ENCODE results near the gene SLC25A11. TPM values are rescaled to one million over a fixed set of nuclear protein-coding genes. Genes with fewer than 3 reads are reported as not detected.

SLC25A11 gene
- total and polyA plus RNA-seq, 4 experiments from 2014 or later = 43.5 to 101 (median 52.3) TPM

DNA sequence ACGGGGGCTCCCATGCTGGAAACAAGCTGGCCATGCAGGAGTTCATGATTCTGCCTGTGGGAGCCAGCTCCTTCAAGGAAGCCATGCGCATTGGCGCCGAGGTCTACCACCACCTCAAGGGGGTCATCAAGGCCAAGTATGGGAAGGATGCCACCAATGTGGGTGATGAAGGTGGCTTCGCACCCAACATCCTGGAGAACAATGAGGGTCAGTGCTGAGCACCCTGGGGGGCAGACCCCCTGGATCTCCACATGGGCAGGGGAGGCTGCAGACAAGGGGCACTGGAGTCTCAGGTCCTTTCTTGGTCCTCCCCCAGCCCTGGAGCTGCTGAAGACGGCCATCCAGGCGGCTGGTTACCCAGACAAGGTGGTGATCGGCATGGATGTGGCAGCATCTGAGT, 15.2 kb upstream of the SLC25A11 start:
- no peak overlapping the region for H3K4me3 Mint-ChIP-seq
- H3K4me3 ChIP-seq (ENCODE audit: low read length in 2 of 2) = no peak overlapping the region
- H3K9me3 Mint-ChIP-seq = no peaks in the 10 kb centered on the region
- H3K27me3 Mint-ChIP-seq = no peaks in the 10 kb centered on the region
- intact Hi-C loops (cut with micrococcal nuclease) = no loop called here
- no peaks in the 10 kb centered on the region for H3K9me3 ChIP-seq (ENCODE audit: control insufficient read depth in 1 of 2, low read length in 2 of 2)
- no peak for DNase-seq
- peaks cover 10% of the 10 kb centered on the region for H3K36me3 ChIP-seq (ENCODE audit: insufficient read depth, low read length)
- peaks cover 2 to 8% of the 10 kb centered on the region in 2 donors for H3K36me3 Mint-ChIP-seq
- H3K4me1 Mint-ChIP-seq = peaks cover 6 to 32% (median 17%) of the 10 kb centered on the region in 4 donors
- peaks cover 13% of the 10 kb centered on the region for H3K4me1 ChIP-seq (ENCODE audit: insufficient read depth, low read length)
- H3K27ac Mint-ChIP-seq = no peak overlapping the region
- no peaks in the 10 kb centered on the region for H3K27me3 ChIP-seq (ENCODE audit: insufficient read depth, low read length)
- POLR2A ChIA-PET (ENCODE audit: partially characterized antibody) = interaction anchor here (1.2 to 27.9 kb wide), 3 partner anchors 9 to 46 kb away, joined by 3 to 973 read pairs (median 973); partner anchors contain the start of genes ENO3, PFN1, RNF167 and SLC25A11
- CTCF ChIA-PET (ENCODE audit: partially characterized antibody) = interaction anchor here (0.6 to 5.1 kb wide), 5 partner anchors 12 to 697 kb away, joined by 3 to 33 read pairs (median 5); partner anchors contain the start of genes RNF167, SLC25A11 and SPAG7
- H3K27ac ChIP-seq (ENCODE audit: low read depth, low read length) = no peak overlapping the region

DNA sequence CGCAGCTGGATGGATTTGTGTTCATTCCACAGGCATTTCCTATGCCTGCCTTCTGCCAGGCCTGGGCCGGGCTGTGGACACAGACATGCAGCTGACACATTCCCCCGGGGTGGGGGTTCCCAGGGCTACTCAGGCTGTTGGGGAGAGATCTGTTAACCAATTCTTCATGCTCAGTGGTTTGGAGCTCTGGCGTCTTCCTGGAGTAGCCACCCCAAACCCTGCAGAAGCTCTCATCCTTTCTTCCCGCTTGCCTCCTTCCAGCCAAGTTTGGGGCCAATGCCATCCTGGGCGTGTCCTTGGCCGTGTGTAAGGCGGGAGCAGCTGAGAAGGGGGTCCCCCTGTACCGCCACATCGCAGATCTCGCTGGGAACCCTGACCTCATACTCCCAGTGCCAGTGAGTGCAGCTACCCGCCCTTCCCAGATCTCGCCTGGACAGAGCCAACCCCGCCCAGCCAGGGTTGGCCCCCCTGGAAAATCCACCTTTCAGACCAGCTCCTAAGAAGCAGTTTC, 13.7 kb upstream of the SLC25A11 start:
- intact Hi-C loops (cut with micrococcal nuclease) = no loop called here
- H3K4me1 Mint-ChIP-seq = peaks cover 6 to 36% (median 20%) of the 10 kb centered on the region in 4 donors
- H3K4me3 Mint-ChIP-seq = no peak overlapping the region

DNA sequence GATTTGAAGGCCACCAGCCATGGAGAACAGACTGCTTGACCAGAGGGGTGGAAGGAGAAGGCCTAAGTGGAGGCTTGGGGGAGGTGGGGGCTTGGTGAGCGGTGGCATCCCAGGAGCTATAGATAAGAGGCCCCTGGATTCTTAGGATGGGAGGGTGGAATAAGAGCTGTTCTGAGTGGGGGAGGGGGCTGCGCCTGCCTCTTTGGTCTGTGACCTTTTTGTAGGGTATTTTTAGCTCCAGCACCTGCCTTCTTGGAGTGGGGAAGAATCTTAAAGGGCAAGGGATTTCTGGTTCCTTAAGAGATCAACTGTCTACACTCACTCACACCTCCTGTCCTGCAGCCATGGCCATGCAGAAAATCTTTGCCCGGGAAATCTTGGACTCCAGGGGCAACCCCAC, 11.6 kb upstream of the SLC25A11 start:
- CTCF ChIA-PET (ENCODE audit: partially characterized antibody) = interaction anchor here (0.6 to 3.1 kb wide), 6 partner anchors 11 to 84 kb away, joined by 3 to 11 read pairs (median 6); partner anchors contain the start of genes RNF167 and SPAG7
- H3K9me3 ChIP-seq (ENCODE audit: control insufficient read depth in 1 of 2, low read length in 2 of 2) = no peaks in the 10 kb centered on the region
- H3K4me3 ChIP-seq (ENCODE audit: low read length in 2 of 2) = no peak overlapping the region
- H3K4me3 Mint-ChIP-seq = peak overlapping the region in 7 of 8 donors; percentile 3 to 84 (median 20)
- H3K36me3 ChIP-seq (ENCODE audit: insufficient read depth, low read length) = peaks cover 10% of the 10 kb centered on the region
- peak overlapping the region in 4 of 7 donors; percentile 37 to 92 (median 56) for H3K27ac Mint-ChIP-seq
- peaks cover 17% of the 10 kb centered on the region for H3K4me1 ChIP-seq (ENCODE audit: insufficient read depth, low read length)
- peaks cover 0 to 2% (median 0%) of the 10 kb centered on the region in 8 donors for H3K9me3 Mint-ChIP-seq
- H3K27me3 ChIP-seq (ENCODE audit: insufficient read depth, low read length) = no peaks in the 10 kb centered on the region
- POLR2A ChIA-PET (ENCODE audit: partially characterized antibody) = interaction anchor here (8.0 to 25.3 kb wide), 2 partner anchors 12 to 17 kb away, joined by 215 to 973 read pairs; partner anchors contain the start of genes RNF167, SLC25A11 and SPAG7
- DNase-seq = no peak
- no peak overlapping the region for H3K27ac ChIP-seq (ENCODE audit: low read depth, low read length)
- intact Hi-C loops (cut with micrococcal nuclease) = no loop called here
- H3K4me1 Mint-ChIP-seq = peaks cover 6 to 45% (median 20%) of the 10 kb centered on the region in 4 donors
- no peaks in the 10 kb centered on the region for H3K27me3 Mint-ChIP-seq
- H3K36me3 Mint-ChIP-seq = peaks cover 9 to 16% of the 10 kb centered on the region in 2 donors

More for the DNA sequence above, 13.7 kb upstream of the SLC25A11 start:
- H3K27ac ChIP-seq (ENCODE audit: low read depth, low read length) = no peak overlapping the region
- peak overlapping the region in 2 of 7 donors; percentile 29 to 61 for H3K27ac Mint-ChIP-seq
- H3K27me3 Mint-ChIP-seq = no peaks in the 10 kb centered on the region
- H3K4me3 ChIP-seq (ENCODE audit: low read length in 2 of 2) = no peak overlapping the region
- peaks cover 0 to 2% (median 0%) of the 10 kb centered on the region in 8 donors for H3K9me3 Mint-ChIP-seq
- CTCF ChIA-PET (ENCODE audit: partially characterized antibody) = interaction anchor here (0.6 to 5.1 kb wide), 2 partner anchors 44 to 52 kb away, joined by 3 to 33 read pairs; no protein-coding TSS in a partner anchor
- DNase-seq = no peak
- no peaks in the 10 kb centered on the region for H3K9me3 ChIP-seq (ENCODE audit: control insufficient read depth in 1 of 2, low read length in 2 of 2)
- peaks cover 0 to 8% of the 10 kb centered on the region in 2 donors for H3K36me3 Mint-ChIP-seq
- POLR2A ChIA-PET (ENCODE audit: partially characterized antibody) = interaction anchor here (0.8 to 25.3 kb wide), 5 partner anchors 9 to 44 kb away, joined by 3 to 973 read pairs (median 7); partner anchors contain the start of genes CAMTA2, RNF167, SLC25A11 and SPAG7
- no peaks in the 10 kb centered on the region for H3K36me3 ChIP-seq (ENCODE audit: insufficient read depth, low read length)
- peaks cover 13% of the 10 kb centered on the region for H3K4me1 ChIP-seq (ENCODE audit: insufficient read depth, low read length)
- H3K27me3 ChIP-seq (ENCODE audit: insufficient read depth, low read length) = no peaks in the 10 kb centered on the region

DNA sequence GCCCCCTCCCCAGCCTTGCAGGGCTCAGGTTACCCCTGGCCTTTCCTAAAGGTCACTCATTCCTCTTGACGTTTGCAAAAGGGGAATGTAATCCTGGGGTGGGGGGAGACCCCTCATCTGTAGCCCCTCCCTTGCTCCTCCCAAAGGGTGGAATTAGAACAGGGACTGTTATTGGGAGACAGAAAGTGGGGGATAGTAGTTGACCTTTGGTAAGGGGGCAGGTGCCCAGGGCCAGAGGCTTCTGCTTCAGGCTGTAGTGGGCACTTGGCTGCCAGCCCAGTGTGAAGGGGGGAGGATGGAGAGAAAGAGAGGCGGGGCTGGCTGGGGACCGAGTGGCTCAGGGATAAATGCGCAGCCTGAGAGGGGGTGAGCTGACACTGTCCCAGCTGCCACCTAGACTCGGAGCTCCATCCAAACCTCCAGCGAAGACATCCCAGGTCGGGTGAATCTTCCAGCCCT, 10.9 kb upstream of the SLC25A11 start, which contains the start of gene ENO3:
Gene ENO3, plus strand, starts transcription at position 374 of the 459 bp plus-strand sequence. CDS start 711 bp downstream, outside the sequence.
- no peaks in the 10 kb centered on the region for H3K27me3 Mint-ChIP-seq
- H3K27ac Mint-ChIP-seq = peak within 1 kb of the TSS; percentile 84 to 93 (median 91)
- peaks cover 7 to 48% (median 22%) of the 10 kb centered on the region in 4 donors for H3K4me1 Mint-ChIP-seq
- Histone ChIP-seq H3K27me3 (ENCODE audit: insufficient read depth, low read length) (no peaks in the 10 kb centered on the region), H3K4me1 (ENCODE audit: insufficient read depth, low read length) (peaks cover 24% of the 10 kb centered on the region), H3K4me3 (ENCODE audit: low read length in 2 of 2) (peak within 1 kb of the TSS in 1 of 2 donors; percentile 94), H3K36me3 (ENCODE audit: insufficient read depth, low read length) (peaks cover 15% of the 10 kb centered on the region), H3K27ac (ENCODE audit: low read depth, low read length) (peak within 1 kb of the TSS; percentile 94), H3K9me3 (ENCODE audit: control insufficient read depth in 1 of 2, low read length in 2 of 2) (no peaks in the 10 kb centered on the region)
- H3K36me3 Mint-ChIP-seq = peaks cover 15 to 22% of the 10 kb centered on the region in 2 donors
- no peak for DNase-seq
- intact Hi-C loops (cut with micrococcal nuclease) = no loop called here
- POLR2A ChIA-PET (ENCODE audit: partially characterized antibody) = interaction anchor here (0.9 to 25.3 kb wide), 6 partner anchors 11 to 807 kb away, joined by 4 to 973 read pairs (median 6); partner anchors contain the start of genes CAMTA2, CYB5D2, INCA1 and KIF1C
- CTCF ChIA-PET (ENCODE audit: partially characterized antibody) = interaction anchor here (1.0 to 3.1 kb wide), 5 partner anchors 10 to 41 kb away, joined by 3 to 11 read pairs (median 8); partner anchors contain the start of genes RNF167 and SPAG7
- H3K9me3 Mint-ChIP-seq = peaks cover 0 to 2% (median 0%) of the 10 kb centered on the region in 8 donors
- H3K4me3 Mint-ChIP-seq = peak within 1 kb of the TSS; percentile 80 to 87 (median 83)

DNA sequence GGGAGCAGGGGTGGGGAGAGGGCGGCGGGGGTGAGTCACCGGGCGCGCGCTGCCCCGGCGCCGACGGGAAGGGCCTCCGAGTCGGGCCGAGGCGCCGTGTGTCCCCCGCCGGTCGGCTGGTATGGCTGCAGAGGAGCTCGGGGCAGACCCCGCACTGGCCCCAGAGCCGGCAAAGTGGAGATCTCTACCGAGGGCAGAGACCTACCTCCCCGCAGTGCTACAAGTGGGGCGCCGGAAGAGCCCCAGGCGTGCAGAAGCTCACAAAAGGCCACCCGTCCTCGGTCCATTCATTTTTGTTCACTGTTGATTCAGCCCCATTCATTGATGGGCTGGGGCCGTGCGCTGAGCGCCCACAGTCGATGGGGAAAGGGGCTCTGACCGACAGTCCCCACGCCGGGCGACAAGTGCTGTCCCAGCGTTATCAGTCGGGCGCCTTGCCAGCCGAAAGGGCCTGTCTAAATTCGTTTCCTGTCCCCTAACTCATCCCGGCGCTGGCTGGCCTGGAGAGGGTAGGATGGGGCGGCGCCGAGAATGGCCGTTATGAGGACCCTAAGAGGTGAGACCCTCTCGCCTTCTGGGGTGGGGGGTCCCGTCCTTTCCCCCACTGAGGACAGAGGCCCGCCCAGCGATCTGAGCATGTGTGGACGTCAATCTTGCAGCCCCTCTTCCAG, 10.4 kb upstream of the SLC25A11 start:
- Mint-ChIP-seq H3K4me3 (peak overlapping the region; percentile 80 to 87 (median 83)), H3K9me3 (peaks cover 0 to 2% (median 0%) of the 10 kb centered on the region in 8 donors), H3K27ac (peak overlapping the region; percentile 84 to 93 (median 91)), H3K27me3 (no peaks in the 10 kb centered on the region), H3K36me3 (peaks cover 20 to 27% of the 10 kb centered on the region in 2 donors), H3K4me1 (peaks cover 13 to 54% (median 27%) of the 10 kb centered on the region in 4 donors)
- H3K9me3 ChIP-seq (ENCODE audit: control insufficient read depth in 1 of 2, low read length in 2 of 2) = no peaks in the 10 kb centered on the region
- CTCF ChIA-PET (ENCODE audit: partially characterized antibody) = interaction anchor here (0.9 to 3.1 kb wide), 5 partner anchors 13 to 41 kb away, joined by 3 to 11 read pairs (median 8); partner anchors contain the start of gene SPAG7
- H3K36me3 ChIP-seq (ENCODE audit: insufficient read depth, low read length) = peaks cover 21% of the 10 kb centered on the region
- H3K4me1 ChIP-seq (ENCODE audit: insufficient read depth, low read length) = peaks cover 30% of the 10 kb centered on the region
- POLR2A ChIA-PET (ENCODE audit: partially characterized antibody) = interaction anchor here (0.9 to 25.3 kb wide), 6 partner anchors 11 to 807 kb away, joined by 4 to 973 read pairs (median 6); partner anchors contain the start of genes CAMTA2, CYB5D2, INCA1 and KIF1C
- H3K4me3 ChIP-seq (ENCODE audit: low read length in 2 of 2) = peak overlapping the region in 1 of 2 donors; percentile 94
- peak in 2 of 5 donors; percentile 35 for DNase-seq
- peak overlapping the region; percentile 94 for H3K27ac ChIP-seq (ENCODE audit: low read depth, low read length)
- intact Hi-C loops (cut with micrococcal nuclease) = no loop called here
- no peaks in the 10 kb centered on the region for H3K27me3 ChIP-seq (ENCODE audit: insufficient read depth, low read length)

DNA sequence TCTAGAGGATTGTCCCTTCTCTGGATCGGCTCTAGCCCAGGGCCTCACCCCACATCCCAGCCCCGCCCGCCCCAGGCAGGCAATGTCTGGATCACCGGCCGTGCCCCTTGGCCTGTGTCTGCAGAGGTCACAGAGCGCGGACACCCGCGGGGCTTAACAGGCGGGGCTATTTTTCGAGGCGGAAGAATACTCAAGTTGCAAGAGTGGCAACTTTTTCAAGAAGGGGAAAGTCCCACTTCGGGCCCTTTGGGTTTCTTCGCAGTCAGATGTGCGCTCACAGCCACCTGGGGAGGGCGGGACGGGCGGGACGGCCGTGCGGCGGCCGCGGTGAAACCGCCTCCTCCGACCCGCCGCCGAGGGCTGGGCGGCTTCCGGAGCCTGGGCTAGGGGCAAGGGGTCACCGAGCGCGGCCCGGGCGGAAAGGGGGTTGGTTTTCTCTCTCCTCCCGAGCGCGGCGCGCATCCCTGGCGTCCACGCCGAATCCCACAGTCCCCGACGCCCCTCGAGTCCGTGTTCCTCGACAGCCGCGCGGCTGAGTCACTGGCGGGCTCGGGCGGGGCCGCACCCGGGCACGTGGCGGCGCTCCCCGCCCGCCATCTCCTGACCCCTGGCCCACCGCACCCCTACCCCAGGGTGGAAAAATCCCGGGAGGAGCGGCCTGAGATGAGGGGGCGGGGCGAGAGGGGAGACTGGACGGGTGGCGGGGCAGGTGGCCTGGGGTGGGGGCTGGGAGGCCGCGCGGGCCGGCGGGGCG, 9.7 kb upstream of the SLC25A11 start:
- DNase-seq = peak; percentile 81 to 89 (median 82)
- Histone ChIP-seq H3K4me1 (ENCODE audit: insufficient read depth, low read length) (peaks cover 37% of the 10 kb centered on the region), H3K36me3 (ENCODE audit: insufficient read depth, low read length) (peaks cover 27% of the 10 kb centered on the region), H3K4me3 (ENCODE audit: low read length in 2 of 2) (peak overlapping the region in 1 of 2 donors; percentile 94), H3K27ac (ENCODE audit: low read depth, low read length) (peak overlapping the region; percentile 94), H3K27me3 (ENCODE audit: insufficient read depth, low read length) (no peaks in the 10 kb centered on the region), H3K9me3 (ENCODE audit: control insufficient read depth in 1 of 2, low read length in 2 of 2) (no peaks in the 10 kb centered on the region)
- Mint-ChIP-seq H3K27ac (peak overlapping the region; percentile 84 to 95 (median 91)), H3K9me3 (peaks cover 0 to 2% (median 0%) of the 10 kb centered on the region in 8 donors), H3K4me3 (peak overlapping the region; percentile 85 to 100 (median 99)), H3K4me1 (peaks cover 20 to 61% (median 34%) of the 10 kb centered on the region in 4 donors), H3K36me3 (peaks cover 25 to 35% of the 10 kb centered on the region in 2 donors), H3K27me3 (no peaks in the 10 kb centered on the region)
- intact Hi-C loops (cut with micrococcal nuclease) = loop anchor here (1.0 to 2.0 kb wide), 2 partner anchors 18 to 239 kb away; partner anchors contain the start of genes ARRB2 and SPAG7
- POLR2A ChIA-PET (ENCODE audit: partially characterized antibody) = interaction anchor here (0.7 to 25.3 kb wide), 16 partner anchors 10 to 164 kb away, joined by 3 to 973 read pairs (median 6); partner anchors contain the start of genes CAMTA2, CHRNE, GP1BA and INCA1
- CTCF ChIA-PET (ENCODE audit: partially characterized antibody) = interaction anchor here (0.9 to 2.9 kb wide), 3 partner anchors 16 to 18 kb away, joined by 3 to 15 read pairs (median 5); partner anchors contain the start of gene SPAG7
